Stimulated activated CD8-positive, alpha-beta memory T cell treated with anti-CD3 and anti-CD28 coated beads, Interleukin-12 subunit alpha, Interleukin-12 subunit beta, amount 100 ng/mL, for 1 hour (primary cell): ENCODE measurements around the gene EIF2D.
"Not testable (repeated sequence)": the region's sequence is repeated elsewhere in the genome, so short reads cannot be mapped to it uniquely, and the experiment has no call there.

Source experiments
- DNase-seq: peaks from one replicate; pipeline ENCODE4 v3.0.0-alpha.2; 2020; ENCODE audit warnings: low read depth

Gene EIF2D

GRCh38 chr1:206635080-206635977 lies 23.1 kb upstream of the EIF2D start, which contains the start of gene DYRK3:
DYRK3 (plus strand) TSS chr1:206635536; CDS start chr1:206635704, 168 bp downstream.
- peak; percentile 81 for DNase-seq

- DNase-seq = peak; percentile 63
Measured at GRCh38 chr1:206634365-206635079, 22.3 kb upstream of the EIF2D start.

- DNase-seq = no peak
Measured at GRCh38 chr1:206633708-206634121, 21.4 kb upstream of the EIF2D start.

GRCh38 chr1:206631085-206631509 lies 18.8 kb upstream of the EIF2D start:
- no peak for DNase-seq

- DNase-seq = no peak
Measured at GRCh38 chr1:206628916-206629315, 16.7 kb upstream of the EIF2D start.

- not testable (repeated sequence) for DNase-seq
Measured at GRCh38 chr1:206626396-206626795, 14.1 kb upstream of the EIF2D start.

GRCh38 chr1:206609229-206609991 lies 2.9 kb downstream of the EIF2D start:
- DNase-seq = no peak

- DNase-seq = peak; percentile 22
Measured at GRCh38 chr1:206608108-206608698, 4.1 kb downstream of the EIF2D start.

GRCh38 chr1:206606867-206607266 lies 5.4 kb downstream of the EIF2D start:
- no peak for DNase-seq

GRCh38 chr1:206604861-206605260 lies 7.4 kb downstream of the EIF2D start:
- no peak for DNase-seq

GRCh38 chr1:206600527-206600926 lies 11.7 kb downstream of the EIF2D start:
- DNase-seq = no peak

- DNase-seq = no peak
Measured at GRCh38 chr1:206596319-206596666, 16.0 kb downstream of the EIF2D start.

- no peak for DNase-seq
Measured at GRCh38 chr1:206595581-206596318, 16.5 kb downstream of the EIF2D start.

GRCh38 chr1:206593351-206593925 lies 18.8 kb downstream of the EIF2D start:
- DNase-seq = no peak

- DNase-seq = no peak
Measured at GRCh38 chr1:206591696-206592095, 20.6 kb downstream of the EIF2D start.

- no peak for DNase-seq
Measured at GRCh38 chr1:206591226-206591625, 21.0 kb downstream of the EIF2D start.

GRCh38 chr1:206590025-206590758 lies 22.1 kb downstream of the EIF2D start:
- peak; percentile 54 for DNase-seq

GRCh38 chr1:206589206-206589605 lies 23.1 kb downstream of the EIF2D start:
- DNase-seq = no peak

GRCh38 chr1:206588492-206588891 lies 23.8 kb downstream of the EIF2D start:
- no peak for DNase-seq

- DNase-seq = no peak
Measured at GRCh38 chr1:206587904-206588303, 24.4 kb downstream of the EIF2D start.
